ENCODE measurements around the gene IL12RB1.

DNA sequence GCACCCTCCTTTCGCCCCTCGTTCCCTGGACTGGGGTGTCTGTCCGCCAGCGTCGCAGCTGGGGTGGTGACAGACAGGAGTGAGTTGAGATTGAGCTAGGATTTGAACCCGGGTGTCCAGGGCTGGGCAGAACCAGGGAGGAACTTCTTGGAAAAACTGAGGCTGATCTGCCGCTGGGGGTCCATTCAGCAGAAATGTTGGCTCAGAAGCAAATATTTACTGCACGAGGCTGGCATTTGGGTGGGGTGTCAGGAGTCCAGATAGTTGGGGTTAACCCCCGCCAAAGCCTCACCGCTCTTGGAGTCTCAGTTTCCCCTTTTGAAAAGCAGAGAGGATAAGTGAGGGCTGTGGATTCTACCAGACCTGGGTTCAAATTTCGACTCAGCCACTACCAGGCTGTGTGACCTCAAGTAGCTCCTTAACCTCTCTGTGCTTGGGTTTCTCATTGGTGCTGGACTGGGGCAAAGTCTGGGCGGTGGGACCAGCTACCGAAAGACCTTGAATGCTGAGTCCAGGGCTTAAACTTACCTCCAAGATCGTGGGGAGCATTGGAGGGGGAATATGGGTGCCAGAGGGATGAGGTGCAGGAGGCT is 31.8 kb upstream of the IL12RB1 start:
- no peak for TF ChIP-seq NR2F2 (IDR thresholded peaks at IDR 0.05; ENCODE audit: borderline replicate concordance, low read depth)
- no peak for TF ChIP-seq ZNF772 (CRISPR knock-in tag; IDR thresholded peaks at IDR 0.05)
- no peak for TF ChIP-seq GMEB1 (CRISPR knock-in tag; IDR thresholded peaks at IDR 0.05; ENCODE audit: borderline replicate concordance)
- TF ChIP-seq YY1 (IDR thresholded peaks at IDR 0.05; ENCODE audit: insufficient read depth, insufficient replicate concordance, low read depth, low read length) = no peak
- TF ChIP-seq ARID2 (CRISPR knock-in tag; IDR thresholded peaks at IDR 0.05; ENCODE audit: borderline replicate concordance) = no peak
- no peak for TF ChIP-seq CTCF (CRISPR knock-in tag; IDR thresholded peaks at IDR 0.05)
- no peak for TF ChIP-seq POLR2A (IDR thresholded peaks at IDR 0.05; ENCODE audit: insufficient read depth in 1 of 2, low read depth in 2 of 2, low read length in 2 of 2)
- TF ChIP-seq REPIN1 (CRISPR knock-in tag; IDR thresholded peaks at IDR 0.05; ENCODE audit: borderline replicate concordance, low read depth) = no peak
- no peak for TF ChIP-seq ZNF121 (CRISPR knock-in tag; IDR thresholded peaks at IDR 0.05)
